Prostate gland (tissue), 2 donors: ENCODE measurements around the gene SMO.

Source experiments
- CTCF ChIP-seq, 4 experiments: fragments of 200-600 bp in 2 of 4; fragments of 450-650 bp in 2 of 4; sonication (generic) in 2 of 4; IDR thresholded peaks; 1 replicate in 3 of 4; 2 replicates in 1 of 4; pipeline ENCODE4 v1.5.1; 2016 to 2019; ENCODE audit warnings: antibody characterized with exemption in 4 of 4, mild to moderate bottlenecking in 2 of 4, moderate library complexity in 2 of 4
- POLR2A ChIP-seq: fragments of 450-650 bp; IDR thresholded peaks from one replicate; pipeline ENCODE4 v1.6.1; 2016; ENCODE audit warnings: antibody characterized with exemption, mild to moderate bottlenecking
- POLR2AphosphoS5 ChIP-seq: sonication (generic); formaldehyde crosslinking; IDR thresholded peaks from one replicate; pipeline ENCODE4 v1.6.1; 2017; ENCODE audit warnings: antibody characterized with exemption

GRCh38 chr7:129205987-129206785 lies 17.8 kb downstream of the SMO start:
- TF ChIP-seq CTCF (IDR thresholded peaks at IDR 0.05): no peak
- TF ChIP-seq POLR2A: no peak
- no peak for TF ChIP-seq POLR2AphosphoS5
